ENCODE measurements around the gene DUOX2. TPM values are rescaled to one million over a fixed set of nuclear protein-coding genes. Genes with fewer than 3 reads are reported as not detected.

The DUOX2 gene
- total and polyA plus RNA-seq, 2 of the 8 experiments (the other 6 are each of a cell fraction or from before 2014, with no cell fraction given), result 0.08 TPM; not detected in 1

DNA sequence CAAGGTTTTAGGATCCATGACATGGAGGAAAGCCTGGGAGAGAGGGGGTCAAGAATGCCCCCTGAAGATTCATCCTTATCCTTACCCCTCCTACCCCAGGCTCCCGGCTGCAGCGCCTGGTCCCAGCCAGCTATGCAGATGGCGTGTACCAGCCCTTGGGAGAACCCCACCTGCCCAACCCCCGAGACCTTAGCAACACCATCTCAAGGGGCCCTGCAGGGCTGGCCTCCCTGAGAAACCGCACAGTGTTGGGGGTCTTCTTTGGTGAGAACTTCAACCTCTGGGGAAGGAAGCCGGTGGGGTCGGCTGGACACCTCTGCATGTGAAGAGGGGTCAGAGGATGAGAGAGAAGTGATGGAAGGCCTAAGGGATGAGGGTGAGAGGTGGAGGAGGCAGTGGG is 20.1 kb upstream of the DUOX2 start (continued):
- TF ChIP-seq PHF8 (conservative IDR thresholded peaks at IDR 0.05; ENCODE audit: low read depth, low read length), result no peak
- TF ChIP-seq KDM4A (IDR thresholded peaks at IDR 0.05; ENCODE audit: low read depth, low read length, severe bottlenecking), result no peak
- TF ChIP-seq HDAC6 (IDR thresholded peaks at IDR 0.05; ENCODE audit: low read depth, low read length), result no peak
- TF ChIP-seq TBP (IDR thresholded peaks at IDR 0.05; ENCODE audit: low read depth, low read length), result no peak
- TF ChIP-seq TCF12 (IDR thresholded peaks at IDR 0.05; ENCODE audit: low read depth, low read length), result no peak
- no peak for TF ChIP-seq KDM1A (IDR thresholded peaks at IDR 0.05; ENCODE audit: borderline replicate concordance, low read length)
- TF ChIP-seq POU5F1 (IDR thresholded peaks at IDR 0.05; ENCODE audit: low read depth, low read length), result no peak
- TF ChIP-seq CTCF (IDR thresholded peaks at IDR 0.05; ENCODE audit: control extremely low read depth in 1 of 3, insufficient read depth in 1 of 3, low read depth in 1 of 3, low read length in 3 of 3), result no peak
